ENCODE data around the gene RAD50.
"Not testable (repeated sequence)": the region's sequence is repeated elsewhere in the genome, so short reads cannot be mapped to it uniquely, and the experiment has no call there.

Gene RAD50

DNA sequence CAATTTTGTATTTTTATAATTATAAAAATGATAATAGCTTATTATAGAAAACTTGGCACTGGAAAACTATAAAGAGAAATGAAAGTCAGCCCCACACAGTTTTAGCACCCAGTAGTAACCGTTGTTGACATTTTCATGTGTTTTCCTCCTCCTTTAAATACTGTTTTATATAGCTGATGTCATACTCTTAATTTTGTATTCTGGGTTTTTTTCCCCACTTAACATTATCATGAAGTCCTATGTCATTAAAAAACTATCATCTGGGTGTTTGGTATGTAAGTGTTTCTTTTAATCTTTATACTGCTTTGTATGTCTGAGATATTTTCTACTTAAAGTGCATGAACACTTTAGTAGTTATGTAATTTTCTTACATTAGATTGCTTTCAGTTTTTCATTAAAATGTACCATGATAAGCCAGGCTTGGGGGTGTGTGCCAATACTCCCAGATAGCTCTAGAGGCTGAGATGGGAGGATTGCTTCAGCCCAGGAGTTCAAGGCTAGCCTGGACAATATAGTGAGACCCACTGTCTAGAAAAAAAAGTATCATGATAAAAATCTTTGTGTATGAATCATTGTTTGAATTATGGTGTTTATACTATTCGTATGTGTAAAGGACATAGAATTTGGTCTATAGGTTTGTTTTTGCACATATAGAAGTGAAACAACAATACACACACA, 2.7 kb downstream of the RAD50 start:
- H3K79me2 ChIP-seq (ENCODE audit: insufficient read depth, low read length) = peaks cover 60% of the 10 kb centered on the region

DNA sequence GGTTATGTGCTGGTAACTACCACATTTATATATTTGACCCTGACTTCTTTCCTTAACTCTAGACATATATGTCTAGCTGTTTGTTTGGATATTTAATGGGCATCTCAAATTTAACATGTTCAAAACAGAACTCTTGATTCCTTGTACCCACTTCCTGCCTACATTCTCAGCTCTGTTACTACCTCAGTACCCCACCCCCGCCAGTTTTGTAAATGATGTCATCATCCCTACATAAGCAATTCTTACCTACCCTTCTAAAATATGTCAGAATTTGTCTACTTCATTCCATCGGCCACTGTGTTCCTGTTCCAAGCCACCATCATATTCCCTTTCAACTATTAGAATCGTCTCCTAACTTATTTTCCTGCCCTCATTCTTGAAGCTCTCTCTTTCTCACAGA, 4.8 kb downstream of the RAD50 start:
- H3K4me3 ChIP-seq (ENCODE audit: insufficient read depth, low read length, poor library complexity, severe bottlenecking) = no peak overlapping the region
- no peak overlapping the region for H2AFZ ChIP-seq (ENCODE audit: low read depth, low read length, severe bottlenecking)
- no peaks in the 10 kb centered on the region for H3K9me3 ChIP-seq (ENCODE audit: insufficient read depth, low read length)
- peaks cover 75% of the 10 kb centered on the region for H3K79me2 ChIP-seq (ENCODE audit: insufficient read depth, low read length)
- TF ChIP-seq, protein P1, sequence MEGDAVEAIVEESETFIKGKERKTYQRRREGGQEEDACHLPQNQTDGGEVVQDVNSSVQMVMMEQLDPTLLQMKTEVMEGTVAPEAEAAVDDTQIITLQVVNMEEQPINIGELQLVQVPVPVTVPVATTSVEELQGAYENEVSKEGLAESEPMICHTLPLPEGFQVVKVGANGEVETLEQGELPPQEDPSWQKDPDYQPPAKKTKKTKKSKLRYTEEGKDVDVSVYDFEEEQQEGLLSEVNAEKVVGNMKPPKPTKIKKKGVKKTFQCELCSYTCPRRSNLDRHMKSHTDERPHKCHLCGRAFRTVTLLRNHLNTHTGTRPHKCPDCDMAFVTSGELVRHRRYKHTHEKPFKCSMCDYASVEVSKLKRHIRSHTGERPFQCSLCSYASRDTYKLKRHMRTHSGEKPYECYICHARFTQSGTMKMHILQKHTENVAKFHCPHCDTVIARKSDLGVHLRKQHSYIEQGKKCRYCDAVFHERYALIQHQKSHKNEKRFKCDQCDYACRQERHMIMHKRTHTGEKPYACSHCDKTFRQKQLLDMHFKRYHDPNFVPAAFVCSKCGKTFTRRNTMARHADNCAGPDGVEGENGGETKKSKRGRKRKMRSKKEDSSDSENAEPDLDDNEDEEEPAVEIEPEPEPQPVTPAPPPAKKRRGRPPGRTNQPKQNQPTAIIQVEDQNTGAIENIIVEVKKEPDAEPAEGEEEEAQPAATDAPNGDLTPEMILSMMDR (IDR thresholded peaks at IDR 0.05; ENCODE audit: insufficient read depth, low read length, poor library complexity, severe bottlenecking) = no peak
- no peak for TF ChIP-seq EZH2phosphoT487 (conservative IDR thresholded peaks at IDR 0.05; ENCODE audit: low read length)
- no peak overlapping the region for H3K4me2 ChIP-seq (ENCODE audit: low read depth, low read length, poor library complexity, severe bottlenecking)
- no peaks in the 10 kb centered on the region for H4K20me1 ChIP-seq (ENCODE audit: low read depth, low read length)
- no peaks in the 10 kb centered on the region for H3K27me3 ChIP-seq (ENCODE audit: low read length)
- H3K9ac ChIP-seq (ENCODE audit: low read length) = no peak overlapping the region
- no peak overlapping the region for H3K27ac ChIP-seq (ENCODE audit: low read depth, low read length)
- H3K36me3 ChIP-seq (ENCODE audit: low read length) = peaks cover 35% of the 10 kb centered on the region
- H3K9me2 ChIP-seq (replicated peaks; ENCODE audit: insufficient read depth, low read length) = no peaks in the 10 kb centered on the region
- peaks cover 8% of the 10 kb centered on the region; the same call in 1 of the 2 replicates for H3F3A ChIP-seq (ENCODE audit: insufficient read depth)

More for the DNA sequence above, 2.7 kb downstream of the RAD50 start:
- Histone ChIP-seq H3K27me3 (ENCODE audit: low read length) (no peaks in the 10 kb centered on the region), H3K9ac (ENCODE audit: low read length) (peak overlapping the region; percentile 80; the same call in 1 of the 2 replicates), H3K9me2 (replicated peaks; ENCODE audit: insufficient read depth, low read length) (no peaks in the 10 kb centered on the region), H3K4me3 (ENCODE audit: insufficient read depth, low read length, poor library complexity, severe bottlenecking) (no peak overlapping the region), H3F3A (ENCODE audit: insufficient read depth) (peaks cover 19% of the 10 kb centered on the region), H2AFZ (ENCODE audit: low read depth, low read length, severe bottlenecking) (no peak overlapping the region), H3K36me3 (ENCODE audit: low read length) (peaks cover 35% of the 10 kb centered on the region), H3K9me3 (ENCODE audit: insufficient read depth, low read length) (no peaks in the 10 kb centered on the region), H4K20me1 (ENCODE audit: low read depth, low read length) (no peaks in the 10 kb centered on the region), H3K4me2 (ENCODE audit: low read depth, low read length, poor library complexity, severe bottlenecking) (peak overlapping the region; percentile 70), H3K27ac (ENCODE audit: low read depth, low read length) (peak overlapping the region; percentile 24; the same call in 1 of the 2 replicates)
- TF ChIP-seq, protein P1 (IDR thresholded peaks at IDR 0.05; ENCODE audit: insufficient read depth, low read length, poor library complexity, severe bottlenecking) = no peak
- no peak for TF ChIP-seq EZH2phosphoT487 (conservative IDR thresholded peaks at IDR 0.05; ENCODE audit: low read length)

DNA sequence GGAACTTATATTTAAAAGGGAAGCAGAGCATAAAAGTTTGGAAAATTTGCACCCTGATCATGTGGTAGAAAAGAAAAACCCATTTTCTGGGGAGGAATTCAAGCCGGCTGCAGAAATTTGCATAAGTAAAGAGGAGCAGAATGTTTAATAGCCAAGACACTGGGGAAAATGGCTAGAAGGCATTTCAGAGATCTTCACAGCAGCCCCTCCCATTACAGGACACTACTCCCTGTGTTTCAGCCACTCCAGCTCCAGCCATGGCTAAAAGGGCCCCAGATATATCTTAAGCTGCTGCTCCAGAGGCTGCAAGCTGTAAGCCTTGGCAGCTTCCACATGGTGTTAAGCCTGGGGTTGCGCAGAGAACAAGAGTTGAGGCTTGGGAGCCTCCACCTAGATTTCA, 7.8 kb downstream of the RAD50 start:
- not testable (repeated sequence) for H2AFZ ChIP-seq (ENCODE audit: low read depth, low read length, severe bottlenecking); H3K4me2 ChIP-seq (ENCODE audit: low read depth, low read length, poor library complexity, severe bottlenecking); H4K20me1 ChIP-seq (ENCODE audit: low read depth, low read length); H3K9ac ChIP-seq (ENCODE audit: low read length); H3K27me3 ChIP-seq (ENCODE audit: low read length); H3K9me2 ChIP-seq (replicated peaks; ENCODE audit: insufficient read depth, low read length); H3F3A ChIP-seq (ENCODE audit: insufficient read depth); H3K9me3 ChIP-seq (ENCODE audit: insufficient read depth, low read length); H3K27ac ChIP-seq (ENCODE audit: low read depth, low read length); H3K4me3 ChIP-seq (ENCODE audit: insufficient read depth, low read length, poor library complexity, severe bottlenecking)
- peaks cover 42% of the 10 kb centered on the region for H3K36me3 ChIP-seq (ENCODE audit: low read length)
- peaks cover 66% of the 10 kb centered on the region for H3K79me2 ChIP-seq (ENCODE audit: insufficient read depth, low read length)

DNA sequence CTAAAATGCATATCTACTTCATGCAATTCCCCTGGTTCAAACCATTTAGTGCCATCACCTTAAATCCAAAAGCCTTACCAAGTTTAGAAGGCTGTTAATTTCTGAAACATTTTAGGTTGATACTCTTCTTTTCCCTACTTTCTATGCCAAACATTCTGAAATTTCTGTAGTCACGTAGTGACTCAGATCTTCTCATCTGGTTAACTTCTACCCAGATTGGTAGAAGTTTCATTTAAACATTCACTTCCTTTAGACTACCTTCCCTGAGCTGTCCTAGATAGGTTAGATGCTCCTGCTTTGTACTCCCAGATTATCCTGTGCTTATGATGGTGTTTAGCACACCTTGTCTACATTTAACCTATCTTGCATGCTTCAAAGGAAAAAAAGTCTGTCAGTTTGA, 9.9 kb downstream of the RAD50 start:
- Histone ChIP-seq H3K27ac (ENCODE audit: low read depth, low read length) (no peak overlapping the region), H3K4me2 (ENCODE audit: low read depth, low read length, poor library complexity, severe bottlenecking) (no peak overlapping the region), H3K9ac (ENCODE audit: low read length) (no peak overlapping the region), H3K27me3 (ENCODE audit: low read length) (no peaks in the 10 kb centered on the region), H3F3A (ENCODE audit: insufficient read depth) (no peaks in the 10 kb centered on the region), H3K4me3 (ENCODE audit: insufficient read depth, low read length, poor library complexity, severe bottlenecking) (no peak overlapping the region), H3K79me2 (ENCODE audit: insufficient read depth, low read length) (peaks cover 67% of the 10 kb centered on the region), H3K9me3 (ENCODE audit: insufficient read depth, low read length) (no peaks in the 10 kb centered on the region), H2AFZ (ENCODE audit: low read depth, low read length, severe bottlenecking) (no peak overlapping the region), H3K36me3 (ENCODE audit: low read length) (peaks cover 30% of the 10 kb centered on the region), H4K20me1 (ENCODE audit: low read depth, low read length) (no peaks in the 10 kb centered on the region), H3K9me2 (replicated peaks; ENCODE audit: insufficient read depth, low read length) (no peaks in the 10 kb centered on the region)
- TF ChIP-seq, protein P1 (IDR thresholded peaks at IDR 0.05; ENCODE audit: insufficient read depth, low read length, poor library complexity, severe bottlenecking) = no peak
- TF ChIP-seq EZH2phosphoT487 (conservative IDR thresholded peaks at IDR 0.05; ENCODE audit: low read length) = no peak

All from SU-DHL-6 (cell line).